Psoas muscle (tissue), 8 donors: ENCODE data around the gene ICAM2. TPM values are rescaled to one million over a fixed set of nuclear protein-coding genes. Genes with fewer than 3 reads are reported as not detected.

Source experiments
- ATAC-seq, 4 donors: fragments of 200-7000 bp; cut with Tn5 transposase; one replicate each; pipeline ENCODE4 v1.9.1; 2020; ENCODE audit warnings: moderate library complexity in 3 of 4, mild to moderate bottlenecking in 2 of 4
- DNase-seq, 2 donors: peaks; one replicate each; pipeline ENCODE4 v3.0.0-alpha.2; 2020
- H3K27ac ChIP-seq: fragments of 200-600 bp; one replicate; pipeline ENCODE4 v1.8.0; 2022
- H3K27me3 ChIP-seq, 3 donors: fragments of 200-600 bp in 1 of 3; one replicate each; pipeline versions ENCODE4 v1.6.1 to v1.8.0; 2013 to 2022; ENCODE audit warnings: low read length in 2 of 3, mild to moderate bottlenecking in 2 of 3, moderate library complexity in 1 of 3; ENCODE audit not compliant: insufficient read depth in 3 of 3
- H3K36me3 ChIP-seq, 2 donors: fragments of 200-600 bp in 1 of 2; one replicate each; pipeline versions ENCODE4 v1.6.1 to v1.8.0; 2013 to 2022; ENCODE audit warnings: low read depth in 1 of 2, mild to moderate bottlenecking in 1 of 2, moderate library complexity in 1 of 2; ENCODE audit not compliant: insufficient read depth in 1 of 2
- H3K4me1 ChIP-seq: fragments of 200-600 bp; one replicate; pipeline ENCODE4 v1.8.0; 2022
- H3K4me3 ChIP-seq: fragments of 200-600 bp; one replicate; pipeline ENCODE4 v1.8.0; 2022; ENCODE audit warnings: mild to moderate bottlenecking
- H3K9me3 ChIP-seq: fragments of 200-600 bp; one replicate; pipeline ENCODE4 v1.8.0; 2022
- WGBS, 3 donors: extraction: QIAGEN DNeasy Blood & Tissue Kit; methylation state at CpG; one replicate each; pipeline versions ENCODE4 v1.1.6 to v1.1.7; 2013; 5-methylcytosine and 5-hydroxymethylcytosine counted together
- intact Hi-C, 2 donors: fragments of 100-400 bp; cut with DNase I; formaldehyde crosslinking; loops; one replicate each; pipeline versions ENCODE4 v1.11.0 to v1.14.2; 2022
- polyA plus RNA-seq, 3 donors: library from polyadenylated mRNA; stranded (reverse); fragments of 200-250 nt; gene quantifications; one replicate each; pipeline ENCODE4 v1.2.3, GENCODE V29; 2013
- total RNA-seq, 4 donors: library from RNA; stranded (reverse); fragmentation: NEBNext Ultra II Directional in 2 of 4; extraction: Animal tissue kit (Norgen Biotek cat#: 25700) in 2 of 4; gene quantifications; one replicate each; pipeline versions ENCODE4 v1.2.1 to v1.2.4, GENCODE V29; 2021 to 2023
- TF ChIP-seq, protein P1 (sequence below): fragments of 200-600 bp; IDR thresholded peaks from one replicate; pipeline ENCODE4 v1.8.0; 2022; ENCODE audit warnings: antibody characterized with exemption
- donor health status: healthy with polysubstance abuse.
- donor health status: DM: no; HTN: no; CAD: no; lungs with moderate emphysema.
- donor health status: Bipolar disorder and iron deficiency.
- donor health status: healthy.
- donor health status: DM: yes; HTN: yes; CAD: no.
- donor health status: DM: no; HTN: no; CAD: no.
- donor health status: DM: no; HTN: no; CAD: no.
- donor health status: DM: yes; HTN: yes; CAD: no.

ICAM2 gene
- total and polyA plus RNA-seq, 7 donors = 20.4 to 50.0 (median 27.0) TPM

DNA sequence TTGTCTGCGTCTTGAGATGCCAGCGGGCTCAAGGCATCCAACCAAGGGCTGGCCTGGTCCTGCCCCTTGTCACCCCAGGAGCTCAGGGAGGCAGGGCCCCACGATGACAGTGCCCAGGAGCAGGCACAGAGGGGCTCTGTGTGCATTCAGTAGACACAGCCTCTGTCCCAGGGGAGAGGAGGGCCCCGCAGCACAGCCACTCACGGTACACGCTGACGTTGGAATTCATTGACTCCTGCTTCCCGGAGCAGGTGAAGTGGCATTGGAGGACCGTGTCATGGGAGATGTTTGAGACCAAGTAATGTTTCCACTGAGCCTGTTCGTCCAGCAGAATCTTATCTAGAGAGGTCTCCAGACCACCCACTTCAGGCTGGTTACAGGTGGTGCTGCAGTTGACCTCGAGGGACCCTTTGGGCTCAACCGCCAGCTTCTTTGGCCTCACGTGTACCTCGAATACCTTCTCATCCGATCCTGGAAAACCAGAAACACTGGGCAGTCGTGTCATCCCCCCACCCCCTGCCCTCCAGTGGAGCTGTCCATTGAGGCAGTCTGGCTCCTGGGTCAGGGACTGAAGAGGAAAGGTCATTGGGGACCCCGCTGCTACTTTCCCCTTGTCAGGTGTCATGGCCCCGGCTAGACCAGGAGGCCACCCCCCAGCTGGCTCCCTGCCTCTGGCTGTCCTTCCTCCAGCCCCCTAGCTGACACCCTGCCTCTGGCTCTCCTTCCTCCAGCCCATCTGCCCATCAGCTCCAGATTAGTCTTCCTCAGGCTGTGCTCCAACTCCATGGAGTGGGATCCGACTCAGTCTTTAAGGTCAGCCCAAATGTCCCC lies 15.3 kb downstream of the ICAM2 start:
- no peaks in the 10 kb centered on the region for H3K36me3 ChIP-seq
- peak overlapping the region; percentile 58 for H3K4me3 ChIP-seq
- H3K4me1 ChIP-seq = peaks cover 19% of the 10 kb centered on the region
- H3K27me3 ChIP-seq = peaks cover 0 to 2% (median 0%) of the 10 kb centered on the region in 3 donors
- ATAC-seq (no peak), DNase-seq (no peak)
- H3K9me3 ChIP-seq = no peaks in the 10 kb centered on the region
- H3K27ac ChIP-seq = no peak overlapping the region
- intact Hi-C loops = no loop called here
- TF ChIP-seq, protein P1, sequence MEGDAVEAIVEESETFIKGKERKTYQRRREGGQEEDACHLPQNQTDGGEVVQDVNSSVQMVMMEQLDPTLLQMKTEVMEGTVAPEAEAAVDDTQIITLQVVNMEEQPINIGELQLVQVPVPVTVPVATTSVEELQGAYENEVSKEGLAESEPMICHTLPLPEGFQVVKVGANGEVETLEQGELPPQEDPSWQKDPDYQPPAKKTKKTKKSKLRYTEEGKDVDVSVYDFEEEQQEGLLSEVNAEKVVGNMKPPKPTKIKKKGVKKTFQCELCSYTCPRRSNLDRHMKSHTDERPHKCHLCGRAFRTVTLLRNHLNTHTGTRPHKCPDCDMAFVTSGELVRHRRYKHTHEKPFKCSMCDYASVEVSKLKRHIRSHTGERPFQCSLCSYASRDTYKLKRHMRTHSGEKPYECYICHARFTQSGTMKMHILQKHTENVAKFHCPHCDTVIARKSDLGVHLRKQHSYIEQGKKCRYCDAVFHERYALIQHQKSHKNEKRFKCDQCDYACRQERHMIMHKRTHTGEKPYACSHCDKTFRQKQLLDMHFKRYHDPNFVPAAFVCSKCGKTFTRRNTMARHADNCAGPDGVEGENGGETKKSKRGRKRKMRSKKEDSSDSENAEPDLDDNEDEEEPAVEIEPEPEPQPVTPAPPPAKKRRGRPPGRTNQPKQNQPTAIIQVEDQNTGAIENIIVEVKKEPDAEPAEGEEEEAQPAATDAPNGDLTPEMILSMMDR = no peak
- 65 to 70% (median 68%) methylated on average over 19 of the region's 19 CpGs for WGBS, 3 donors

DNA sequence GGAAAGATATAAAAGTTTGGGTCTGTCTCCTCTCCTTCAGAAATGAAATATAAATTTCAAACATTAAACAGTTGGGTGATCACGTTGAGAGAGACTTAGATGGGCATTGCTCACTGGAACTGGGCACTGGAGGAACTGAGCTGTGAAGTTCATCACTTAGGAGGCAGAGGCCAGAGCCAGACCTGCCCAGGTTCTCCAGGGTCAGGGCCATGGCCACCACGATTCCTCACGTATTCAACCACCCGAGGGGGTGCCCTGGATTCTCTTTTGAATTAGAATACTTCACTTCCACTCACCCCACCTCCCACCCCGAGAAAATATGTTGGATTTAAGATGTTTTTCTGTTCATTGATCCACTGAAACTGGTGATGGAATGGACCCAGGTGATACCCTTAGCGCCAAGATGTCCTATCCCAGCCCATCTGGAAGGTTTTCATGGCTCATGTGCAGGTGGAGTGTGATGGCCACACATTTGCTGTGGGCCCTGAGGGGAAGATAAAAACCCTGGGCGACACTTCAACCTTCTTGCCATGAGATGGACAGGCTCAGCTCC lies 16.1 kb downstream of the ICAM2 start:
- Histone ChIP-seq H3K4me1 (peaks cover 19% of the 10 kb centered on the region), H3K4me3 (no peak overlapping the region), H3K36me3 (no peaks in the 10 kb centered on the region), H3K27me3 (peaks cover 0 to 9% (median 4%) of the 10 kb centered on the region in 3 donors), H3K9me3 (no peaks in the 10 kb centered on the region), H3K27ac (no peak overlapping the region)
- no peak for ATAC-seq
- intact Hi-C loops = no loop called here
- no peak for DNase-seq
- TF ChIP-seq, protein P1 = no peak
- WGBS, 3 donors = 88 to 91% (median 89%) methylated on average over 7 of the region's 7 CpGs

DNA sequence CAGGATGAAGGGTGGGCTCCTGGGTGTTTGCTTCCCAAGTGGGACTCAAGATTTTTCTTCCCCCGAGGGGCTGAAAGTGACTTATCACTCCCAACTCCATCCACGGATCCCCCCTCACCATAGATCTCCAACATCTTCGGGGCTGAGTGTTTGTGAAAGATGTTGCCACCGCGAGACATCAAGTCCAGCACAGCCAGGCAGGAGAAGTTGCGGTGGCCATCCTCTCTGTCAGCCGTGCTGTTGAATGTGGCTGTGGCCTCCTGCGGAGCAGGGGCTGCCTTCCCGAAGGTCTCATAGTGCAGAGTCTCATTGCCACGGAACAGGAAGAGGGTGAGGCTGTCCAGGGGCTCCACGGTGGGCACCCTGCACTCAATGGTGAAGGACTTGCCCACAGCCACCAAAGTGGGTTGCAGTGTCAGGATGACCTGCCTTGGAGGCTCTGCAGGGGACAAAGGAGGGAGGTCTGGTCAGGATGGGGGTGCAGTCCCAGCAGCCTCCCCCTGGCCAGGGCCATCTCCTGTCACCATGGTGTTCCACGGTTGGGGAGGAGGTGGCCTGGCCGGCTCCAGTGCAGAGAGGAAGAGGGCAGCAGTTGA lies 16.8 kb downstream of the ICAM2 start:
- H3K27me3 ChIP-seq = peaks cover 0 to 15% (median 4%) of the 10 kb centered on the region in 3 donors
- no peaks in the 10 kb centered on the region for H3K9me3 ChIP-seq
- intact Hi-C loops = no loop called here
- H3K4me1 ChIP-seq = peaks cover 25% of the 10 kb centered on the region
- TF ChIP-seq, protein P1 = no peak
- ATAC-seq (no peak), DNase-seq (no peak)
- H3K27ac ChIP-seq = no peak overlapping the region
- H3K4me3 ChIP-seq = no peak overlapping the region
- WGBS, 3 donors = 76 to 79% (median 76%) methylated on average over 13 of the region's 13 CpGs
- no peaks in the 10 kb centered on the region for H3K36me3 ChIP-seq

DNA sequence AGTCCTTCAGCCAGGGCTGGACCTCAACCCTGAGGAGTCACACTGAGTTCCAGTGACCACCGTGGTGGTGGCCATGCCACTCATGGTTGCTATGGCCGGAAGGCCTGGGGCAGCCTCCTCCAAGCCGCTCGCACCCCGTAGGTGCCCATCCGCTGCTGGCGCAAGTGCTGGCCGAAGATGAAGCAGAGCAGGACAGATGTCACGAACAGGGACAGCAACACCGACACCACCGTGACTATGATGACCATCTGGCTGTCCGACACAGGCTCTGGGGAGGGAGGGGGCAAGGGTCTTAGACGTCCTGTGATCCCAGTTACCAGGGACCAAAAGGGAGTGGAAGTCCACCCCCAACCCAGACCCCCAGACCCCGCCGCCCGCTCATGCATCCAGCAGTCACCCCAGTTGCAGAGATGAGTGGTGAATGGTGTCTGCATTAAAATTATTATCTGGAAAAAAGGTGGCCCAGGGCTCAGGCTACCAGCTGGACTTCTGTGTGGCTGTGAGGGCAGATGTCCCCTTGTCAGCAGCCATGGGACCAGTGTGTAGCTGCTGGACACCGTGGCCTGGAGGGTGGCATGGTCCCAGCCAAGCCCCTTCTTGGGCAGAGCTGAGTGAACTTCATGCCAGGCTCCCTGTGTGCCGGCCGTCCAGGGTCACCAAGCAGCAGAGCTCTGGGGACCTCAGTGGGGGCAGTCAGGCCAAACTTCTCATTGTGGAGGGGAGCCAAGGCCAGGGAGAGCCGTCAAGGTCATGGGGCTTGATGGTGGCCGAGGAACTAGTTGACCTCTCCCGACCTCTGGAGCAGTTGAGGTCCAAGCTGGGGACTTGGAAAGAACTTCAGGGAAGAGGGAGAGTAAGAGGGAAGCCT lies 17.5 kb downstream of the ICAM2 start:
- Histone ChIP-seq H3K36me3 (no peaks in the 10 kb centered on the region), H3K9me3 (no peaks in the 10 kb centered on the region), H3K27me3 (peaks cover 0 to 17% (median 4%) of the 10 kb centered on the region in 3 donors), H3K4me1 (peaks cover 20% of the 10 kb centered on the region), H3K4me3 (no peak overlapping the region), H3K27ac (peak overlapping the region; percentile 41)
- WGBS, 3 donors = 60 to 71% (median 66%) methylated on average over 19 to 22 of the region's 22 CpGs
- DNase-seq (no peak), ATAC-seq (no peak)
- intact Hi-C loops = no loop called here
- TF ChIP-seq, protein P1 = no peak
